Colonic mucosa (tissue), 4 donors: ENCODE measurements around the gene NAT16. TPM values are rescaled to one million over a fixed set of nuclear protein-coding genes. Genes with fewer than 3 reads are reported as not detected.

ENCODE experiments used
- DNase-seq: peaks from one replicate; pipeline ENCODE4 v3.0.0-alpha.2; 2020
- H3K27ac ChIP-seq: fragments of 200-600 bp; one replicate; pipeline ENCODE4 v1.8.0; 2021
- H3K27me3 ChIP-seq: fragments of 200-600 bp; one replicate; pipeline ENCODE4 v1.8.0; 2021
- H3K36me3 ChIP-seq: fragments of 200-600 bp; one replicate; pipeline ENCODE4 v1.8.0; 2021
- H3K4me1 ChIP-seq: fragments of 200-600 bp; one replicate; pipeline ENCODE4 v1.8.0; 2021; ENCODE audit warnings: mild to moderate bottlenecking
- H3K4me3 ChIP-seq: fragments of 200-600 bp; one replicate; pipeline ENCODE4 v1.8.0; 2021
- H3K9ac ChIP-seq, 2 donors: one replicate each; pipeline ENCODE4 v1.7.0; 2013; ENCODE audit warnings: control low read depth in 2 of 2, low read depth in 2 of 2, low read length in 2 of 2
- H3K9me3 ChIP-seq: fragments of 200-600 bp; one replicate; pipeline ENCODE4 v1.8.0; 2021
- CTCF ChIP-seq: fragments of 200-600 bp; IDR thresholded peaks from one replicate; pipeline ENCODE4 v1.8.0; 2022; ENCODE audit warnings: antibody characterized with exemption, mild to moderate bottlenecking
- intact Hi-C: fragments of 100-400 bp; cut with DNase I; formaldehyde crosslinking; loops from one replicate; pipeline ENCODE4 v1.14.1; 2022
- total RNA-seq, 2 donors: library from RNA; stranded (reverse); fragmentation: NEBNext Ultra II Directional in 1 of 2; extraction: Animal tissue kit (Norgen Biotek cat#: 25700) in 1 of 2; gene quantifications; one replicate each; pipeline ENCODE4 v1.2.1, GENCODE V29; 2021
- donor health status: healthy.
- donor health status: DM: no; HTN: no; CAD: no.
- donor health status: DM: no; HTN: no; CAD: no.

Gene NAT16
- total RNA-seq, 2 donors from 2014 or later = not detected

GRCh38 chr7:101167645-101168411, 12.3 kb downstream of the NAT16 start:
- Histone ChIP-seq H3K27ac (no peak overlapping the region), H3K4me3 (no peak overlapping the region), H3K9me3 (no peaks in the 10 kb centered on the region), H3K27me3 (peaks cover 93% of the 10 kb centered on the region), H3K9ac (no peak overlapping the region), H3K36me3 (no peaks in the 10 kb centered on the region), H3K4me1 (peaks cover 20% of the 10 kb centered on the region)
- TF ChIP-seq CTCF = no peak
- intact Hi-C loops = no loop called here
- no peak for DNase-seq

- H3K4me3 ChIP-seq = no peak overlapping the region
- no peak overlapping the region for H3K27ac ChIP-seq
- H3K4me1 ChIP-seq = peaks cover 14% of the 10 kb centered on the region
- intact Hi-C loops = no loop called here
- DNase-seq = no peak
- H3K9me3 ChIP-seq = no peaks in the 10 kb centered on the region
- H3K36me3 ChIP-seq = no peaks in the 10 kb centered on the region
- no peak for TF ChIP-seq CTCF
- peaks cover 87% of the 10 kb centered on the region for H3K27me3 ChIP-seq
- no peak overlapping the region for H3K9ac ChIP-seq
These were observed 13.0 kb downstream of the NAT16 start for GRCh38 chr7:101166909-101167644.

GRCh38 chr7:101166648-101166908, 13.5 kb downstream of the NAT16 start:
- H3K9ac ChIP-seq = no peak overlapping the region
- intact Hi-C loops = no loop called here
- no peak for TF ChIP-seq CTCF
- H3K9me3 ChIP-seq = no peaks in the 10 kb centered on the region
- H3K36me3 ChIP-seq = no peaks in the 10 kb centered on the region
- H3K4me1 ChIP-seq = peaks cover 14% of the 10 kb centered on the region
- no peak for DNase-seq
- H3K4me3 ChIP-seq = no peak overlapping the region
- H3K27me3 ChIP-seq = peaks cover 84% of the 10 kb centered on the region
- H3K27ac ChIP-seq = no peak overlapping the region

DNA sequence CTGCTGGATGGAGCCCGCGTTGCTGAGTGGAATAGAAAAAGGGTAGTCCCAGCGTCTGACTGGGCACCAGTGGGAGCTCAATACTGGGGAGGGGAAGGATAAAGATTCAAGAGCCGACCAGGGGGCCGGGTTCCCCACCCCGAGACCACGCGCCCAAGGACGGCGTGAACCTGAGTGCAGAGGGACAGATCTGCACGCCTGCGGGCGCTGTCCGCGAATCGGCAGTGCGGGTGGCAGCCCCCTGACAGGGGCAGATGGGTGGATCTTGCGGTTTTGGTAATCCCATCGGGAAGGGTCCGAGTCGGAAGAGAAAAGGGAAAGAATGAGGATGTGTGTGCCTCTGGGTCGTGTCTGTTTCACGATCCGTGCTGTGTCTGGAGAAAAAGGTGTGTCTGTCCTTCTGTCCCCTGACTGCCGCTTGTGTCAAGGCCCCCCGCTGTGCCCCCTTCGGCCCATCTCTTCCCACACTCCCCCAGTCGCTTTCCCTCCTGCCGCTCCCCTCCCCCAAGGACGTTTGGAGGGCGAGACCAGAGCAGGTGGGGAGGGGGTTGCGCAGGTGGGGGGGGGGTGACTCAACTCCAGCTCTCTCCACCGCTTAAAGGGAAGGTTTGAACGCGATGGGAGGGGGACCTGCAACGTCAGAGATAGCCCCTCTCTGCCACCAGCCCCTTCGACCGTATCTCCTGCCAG, 14.0 kb downstream of the NAT16 start:
- Histone ChIP-seq H3K27ac (no peak overlapping the region), H3K36me3 (no peaks in the 10 kb centered on the region), H3K4me3 (no peak overlapping the region), H3K27me3 (peaks cover 79% of the 10 kb centered on the region), H3K4me1 (peaks cover 14% of the 10 kb centered on the region), H3K9me3 (no peaks in the 10 kb centered on the region), H3K9ac (no peak overlapping the region)
- no peak for DNase-seq
- intact Hi-C loops = no loop called here
- no peak for TF ChIP-seq CTCF

DNA sequence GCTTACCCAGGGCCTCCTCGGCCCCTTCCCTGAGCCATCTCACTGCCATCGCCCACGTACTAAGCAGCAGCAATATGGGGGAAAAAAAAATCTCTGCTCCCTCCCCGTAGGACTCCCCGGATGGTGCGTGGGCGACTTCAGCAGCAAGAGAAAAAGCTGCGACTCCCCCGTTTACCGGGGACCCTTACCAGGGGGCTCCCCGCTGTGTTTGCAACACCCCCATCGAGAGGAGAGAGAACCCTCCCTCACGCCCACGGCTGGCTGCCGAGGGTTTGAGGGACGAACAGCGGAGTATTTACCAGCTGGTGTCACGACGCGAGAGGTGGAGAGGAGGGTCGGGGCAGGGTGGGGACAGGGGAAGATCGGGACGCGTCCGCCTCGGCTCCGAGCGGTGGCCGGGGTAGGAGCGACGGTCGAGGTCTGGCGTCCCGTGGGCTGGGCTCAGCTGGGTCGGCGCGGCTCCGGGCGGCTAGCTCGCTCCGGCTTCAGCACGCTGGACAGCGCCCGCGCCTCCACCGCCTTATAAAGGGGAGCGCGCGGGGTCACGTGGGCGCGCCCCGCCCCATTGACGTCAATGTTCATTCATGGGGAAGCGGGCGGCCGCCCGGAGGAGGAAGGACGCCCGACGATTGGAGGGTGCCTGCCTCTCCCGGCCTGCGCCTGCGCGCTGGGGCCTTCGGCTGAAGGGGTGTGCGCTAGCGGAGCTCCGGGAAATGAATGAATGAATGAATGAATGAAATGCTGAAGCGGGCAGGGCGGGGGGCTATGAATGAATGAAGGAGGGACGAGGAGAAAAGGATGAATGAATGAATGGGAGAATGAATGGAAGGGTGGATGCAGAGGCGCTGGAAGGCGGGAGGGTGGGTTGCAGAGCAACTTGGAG, 14.8 kb downstream of the NAT16 start, which contains the start of gene VGF:
Gene VGF, minus strand, starts transcription at position 495 of the 883 bp plus-strand sequence. CDS start 726 bp downstream, outside the sequence.
- intact Hi-C loops = no loop called here
- Histone ChIP-seq H3K9ac (no peak within 1 kb of the TSS), H3K27me3 (peaks cover 71% of the 10 kb centered on the region), H3K27ac (no peak within 1 kb of the TSS), H3K4me1 (peaks cover 14% of the 10 kb centered on the region), H3K9me3 (no peaks in the 10 kb centered on the region), H3K36me3 (no peaks in the 10 kb centered on the region), H3K4me3 (no peak within 1 kb of the TSS)
- no peak for TF ChIP-seq CTCF
- DNase-seq = peak; percentile 95
